Fibroblast of lung (primary cell): Measurements from ENCODE around the gene ZNF821. TPM values are rescaled to one million over a fixed set of nuclear protein-coding genes. Genes with fewer than 3 reads are reported as not detected.

Experiments used
- DNase-seq, 2 donors: peaks; one replicate each; pipeline versions ENCODE4 v3.0.0 to v3.0.0-alpha.2; 2010; ENCODE audit warnings: low read depth in 2 of 2
- H2AFZ ChIP-seq: 2 replicates; pipeline ENCODE4 v1.5.1; 2012; ENCODE audit warnings: low read length, control low read depth, inconsistent platforms
- H3K27ac ChIP-seq: 2 replicates; pipeline ENCODE4 v1.5.1; 2011; ENCODE audit warnings: low read length, control low read depth; ENCODE audit not compliant: insufficient read depth
- H3K27me3 ChIP-seq: 2 replicates; pipeline ENCODE4 v1.5.1; 2011; ENCODE audit warnings: mild to moderate bottlenecking, low read length; ENCODE audit not compliant: control insufficient read depth, insufficient read depth
- H3K36me3 ChIP-seq: 2 replicates; pipeline ENCODE4 v1.5.1; 2011; ENCODE audit warnings: low read length; ENCODE audit not compliant: control insufficient read depth, insufficient read depth
- H3K4me1 ChIP-seq: 2 replicates; pipeline ENCODE4 v1.5.1; 2011; ENCODE audit warnings: low read length; ENCODE audit not compliant: control insufficient read depth, insufficient read depth; ENCODE audit errors: extremely low read depth
- H3K4me2 ChIP-seq: 2 replicates; pipeline ENCODE4 v1.5.1; 2011; ENCODE audit warnings: low read length, control low read depth; ENCODE audit not compliant: insufficient read depth; ENCODE audit errors: extremely low read depth
- H3K4me3 ChIP-seq, 4 experiments: fragments of 200-600 bp in 1 of 4; sonication (generic) in 1 of 4; replicated peaks in 1 of 4; 2 replicates each; pipeline ENCODE4 v1.5.1; 2011 to 2016; ENCODE audit warnings: low read length in 4 of 4, low read depth in 3 of 4, mild to moderate bottlenecking in 3 of 4, control low read depth in 2 of 4, inconsistent platforms in 1 of 4, mixed read lengths in 1 of 4; ENCODE audit not compliant: insufficient read depth in 1 of 4; ENCODE audit errors: control extremely low read depth in 1 of 4
- H3K79me2 ChIP-seq: 2 replicates; pipeline ENCODE4 v1.5.1; 2012; ENCODE audit warnings: mild to moderate bottlenecking, low read length, inconsistent platforms; ENCODE audit not compliant: control insufficient read depth, insufficient read depth
- H3K9ac ChIP-seq: 2 replicates; pipeline ENCODE4 v1.5.1; 2011; ENCODE audit warnings: mild to moderate bottlenecking, low read length, control low read depth; ENCODE audit not compliant: insufficient read depth
- H3K9me3 ChIP-seq: 2 replicates; pipeline ENCODE4 v1.5.1; 2012; ENCODE audit warnings: low read depth, low read length; ENCODE audit not compliant: control insufficient read depth, insufficient read depth
- H4K20me1 ChIP-seq: 2 replicates; pipeline ENCODE4 v1.5.1; 2011; ENCODE audit warnings: low read length; ENCODE audit not compliant: control insufficient read depth, insufficient read depth; ENCODE audit errors: extremely low read depth
- EZH2 ChIP-seq: IDR thresholded peaks from 2 replicates; pipeline ENCODE4 v1.5.1; 2012; ENCODE audit warnings: low read length, control low read depth, mild to moderate bottlenecking; ENCODE audit errors: missing control alignments
- polyA plus RNA-seq, 2 donors: library from polyadenylated mRNA; depleted of rRNA in 1 of 2; stranded (reverse) in 1 of 2; unstranded in 1 of 2; fragments of >200 nt; gene quantifications; 2 replicates each; pipeline ENCODE4 v1.2.1, GENCODE V29; 2011 to 2012; ENCODE audit warnings: missing spikeins in 1 of 2
- total RNA-seq: library from RNA; depleted of rRNA; stranded (reverse); fragments of >200 nt; gene quantifications from 2 replicates; pipeline ENCODE4 v1.2.1, GENCODE V29; 2014
- TF ChIP-seq, protein P1 (sequence below), 2 donors: IDR thresholded peaks in 1 of 2; conservative IDR thresholded peaks in 1 of 2; 1 replicate in 1 of 2; 2 replicates in 1 of 2; pipeline ENCODE4 v1.5.1; 2011 to 2012; ENCODE audit warnings: low read length in 2 of 2, control low read depth in 1 of 2, inconsistent platforms in 1 of 2, low read depth in 1 of 2, mild to moderate bottlenecking in 1 of 2

ZNF821 gene
- total and polyA plus RNA-seq, 2 donors (not counting 1 experiment from before 2014, with no cell fraction given) = 5.8 to 5.9 TPM

DNA sequence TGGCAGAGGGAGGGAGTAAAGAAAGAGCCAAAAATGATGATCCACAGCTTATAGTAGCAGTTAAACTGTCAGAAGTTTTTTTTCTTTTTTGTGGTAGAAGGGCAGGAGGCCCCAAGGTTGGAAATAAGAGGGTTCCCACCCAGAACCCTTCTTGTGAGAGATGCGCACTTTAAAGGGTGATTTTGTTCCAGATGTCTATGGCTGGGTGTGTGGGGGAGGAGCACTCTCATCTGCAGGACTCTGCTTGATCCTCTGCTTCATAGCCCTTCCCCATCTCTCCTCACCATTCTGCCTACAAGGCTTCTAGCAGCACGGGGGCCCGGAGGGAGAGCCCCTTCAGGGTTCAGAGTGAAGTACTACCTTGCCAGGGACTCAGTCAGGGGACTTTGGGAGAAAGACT lies 31.8 kb downstream of the ZNF821 start:
- no peaks in the 10 kb centered on the region for H4K20me1 ChIP-seq
- H3K27me3 ChIP-seq = no peaks in the 10 kb centered on the region
- peaks cover under 1% of the 10 kb centered on the region for H3K4me1 ChIP-seq
- no peak overlapping the region for H3K4me3 ChIP-seq
- TF ChIP-seq EZH2 = no peak
- TF ChIP-seq, protein P1, sequence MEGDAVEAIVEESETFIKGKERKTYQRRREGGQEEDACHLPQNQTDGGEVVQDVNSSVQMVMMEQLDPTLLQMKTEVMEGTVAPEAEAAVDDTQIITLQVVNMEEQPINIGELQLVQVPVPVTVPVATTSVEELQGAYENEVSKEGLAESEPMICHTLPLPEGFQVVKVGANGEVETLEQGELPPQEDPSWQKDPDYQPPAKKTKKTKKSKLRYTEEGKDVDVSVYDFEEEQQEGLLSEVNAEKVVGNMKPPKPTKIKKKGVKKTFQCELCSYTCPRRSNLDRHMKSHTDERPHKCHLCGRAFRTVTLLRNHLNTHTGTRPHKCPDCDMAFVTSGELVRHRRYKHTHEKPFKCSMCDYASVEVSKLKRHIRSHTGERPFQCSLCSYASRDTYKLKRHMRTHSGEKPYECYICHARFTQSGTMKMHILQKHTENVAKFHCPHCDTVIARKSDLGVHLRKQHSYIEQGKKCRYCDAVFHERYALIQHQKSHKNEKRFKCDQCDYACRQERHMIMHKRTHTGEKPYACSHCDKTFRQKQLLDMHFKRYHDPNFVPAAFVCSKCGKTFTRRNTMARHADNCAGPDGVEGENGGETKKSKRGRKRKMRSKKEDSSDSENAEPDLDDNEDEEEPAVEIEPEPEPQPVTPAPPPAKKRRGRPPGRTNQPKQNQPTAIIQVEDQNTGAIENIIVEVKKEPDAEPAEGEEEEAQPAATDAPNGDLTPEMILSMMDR (conservative IDR thresholded peaks at IDR 0.05 in 1 of 2, IDR thresholded peaks at IDR 0.05 in 1 of 2; ENCODE audit: low read depth in 1 of 2, low read length in 2 of 2) = no peak
- no peaks in the 10 kb centered on the region for H3K9me3 ChIP-seq
- no peak overlapping the region for H2AFZ ChIP-seq
- no peak overlapping the region for H3K27ac ChIP-seq
- H3K9ac ChIP-seq = no peak overlapping the region
- H3K79me2 ChIP-seq = peaks cover 11% of the 10 kb centered on the region
- no peak for DNase-seq
- H3K36me3 ChIP-seq = peaks cover 17% of the 10 kb centered on the region
- no peak overlapping the region for H3K4me2 ChIP-seq

DNA sequence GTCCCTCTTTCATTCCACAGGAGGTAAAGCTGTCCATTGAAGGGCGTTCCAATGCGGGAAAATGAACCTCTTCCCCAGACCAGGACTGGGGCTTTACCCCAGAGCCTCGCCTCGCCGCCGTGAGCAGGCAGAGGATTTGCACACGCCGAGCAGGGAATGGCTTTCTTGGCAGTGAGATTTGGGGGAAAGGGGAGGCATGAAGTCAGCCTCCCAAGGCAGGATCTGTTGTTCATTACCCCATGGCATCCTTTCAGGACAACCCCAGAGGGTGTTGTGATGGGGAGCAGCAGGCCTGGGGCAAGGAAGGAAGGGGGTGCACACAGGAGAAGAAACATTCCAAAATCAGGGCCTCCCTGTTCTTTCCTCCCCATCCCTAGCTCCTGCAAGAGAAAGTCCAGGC lies 32.2 kb downstream of the ZNF821 start:
- H2AFZ ChIP-seq = no peak overlapping the region

DNA sequence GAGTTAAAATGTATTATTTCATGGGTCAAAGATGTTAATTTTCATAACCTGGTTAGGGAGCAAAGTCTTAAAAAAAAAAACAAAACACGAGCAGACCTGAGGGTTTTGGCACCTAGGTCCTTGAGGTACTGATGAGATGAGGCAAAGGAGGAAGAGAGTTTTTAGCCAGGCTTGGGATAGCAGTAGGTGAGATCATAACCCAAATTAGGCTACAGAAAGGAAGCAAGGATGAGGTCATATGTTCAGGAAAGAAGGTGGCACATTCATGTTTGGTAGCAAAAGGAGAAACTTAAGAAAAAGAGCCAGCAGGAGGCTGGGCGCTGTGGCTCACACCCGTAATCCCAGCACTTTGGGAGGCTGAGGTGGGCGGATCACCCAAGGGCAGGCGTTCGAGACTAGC lies 35.4 kb downstream of the ZNF821 start:
- no peak for DNase-seq
- Histone ChIP-seq H3K36me3 (peaks cover 17% of the 10 kb centered on the region), H3K4me3 (no peak overlapping the region), H3K27ac (no peak overlapping the region), H3K4me1 (peaks cover 6% of the 10 kb centered on the region), H3K79me2 (peaks cover 23% of the 10 kb centered on the region), H3K9me3 (no peaks in the 10 kb centered on the region), H3K27me3 (no peaks in the 10 kb centered on the region), H4K20me1 (no peaks in the 10 kb centered on the region), H3K9ac (no peak overlapping the region), H2AFZ (no peak overlapping the region), H3K4me2 (no peak overlapping the region)
- TF ChIP-seq, protein P1 (conservative IDR thresholded peaks at IDR 0.05 in 1 of 2, IDR thresholded peaks at IDR 0.05 in 1 of 2; ENCODE audit: low read depth in 1 of 2, low read length in 2 of 2) = no peak
- no peak for TF ChIP-seq EZH2

More for the DNA sequence above, 32.2 kb downstream of the ZNF821 start:
- H3K27me3 ChIP-seq = no peaks in the 10 kb centered on the region
- TF ChIP-seq EZH2 = no peak
- TF ChIP-seq, protein P1 (conservative IDR thresholded peaks at IDR 0.05 in 1 of 2, IDR thresholded peaks at IDR 0.05 in 1 of 2; ENCODE audit: low read depth in 1 of 2, low read length in 2 of 2) = no peak
- peaks cover 4% of the 10 kb centered on the region for H3K4me1 ChIP-seq
- H3K36me3 ChIP-seq = peaks cover 17% of the 10 kb centered on the region
- H3K9me3 ChIP-seq = no peaks in the 10 kb centered on the region
- no peak for DNase-seq
- H3K27ac ChIP-seq = no peak overlapping the region
- H3K4me3 ChIP-seq = no peak overlapping the region
- no peak overlapping the region for H3K9ac ChIP-seq
- peaks cover 15% of the 10 kb centered on the region for H3K79me2 ChIP-seq
- no peaks in the 10 kb centered on the region for H4K20me1 ChIP-seq
- no peak overlapping the region for H3K4me2 ChIP-seq
